Neural progenitor cell (in vitro differentiated cells): Measurements from ENCODE around the gene RNF217.

Experiments used
- EZH2 ChIP-seq: fragments of 200-600 bp; sonication (generic); IDR thresholded peaks from 2 replicates; pipeline ENCODE4 v1.6.1; 2017; ENCODE audit warnings: antibody characterized with exemption, mild to moderate bottlenecking, moderate library complexity
- EZH2phosphoT487 ChIP-seq: fragments of 200-600 bp; sonication (generic); IDR thresholded peaks from 2 replicates; pipeline ENCODE4 v1.6.1; 2017; ENCODE audit warnings: antibody characterized with exemption
- TF ChIP-seq, protein P1 (sequence below): fragments of 200-600 bp; sonication (generic); IDR thresholded peaks from 2 replicates; pipeline ENCODE4 v1.5.1; 2017; ENCODE audit warnings: antibody characterized with exemption, mild to moderate bottlenecking

DNA sequence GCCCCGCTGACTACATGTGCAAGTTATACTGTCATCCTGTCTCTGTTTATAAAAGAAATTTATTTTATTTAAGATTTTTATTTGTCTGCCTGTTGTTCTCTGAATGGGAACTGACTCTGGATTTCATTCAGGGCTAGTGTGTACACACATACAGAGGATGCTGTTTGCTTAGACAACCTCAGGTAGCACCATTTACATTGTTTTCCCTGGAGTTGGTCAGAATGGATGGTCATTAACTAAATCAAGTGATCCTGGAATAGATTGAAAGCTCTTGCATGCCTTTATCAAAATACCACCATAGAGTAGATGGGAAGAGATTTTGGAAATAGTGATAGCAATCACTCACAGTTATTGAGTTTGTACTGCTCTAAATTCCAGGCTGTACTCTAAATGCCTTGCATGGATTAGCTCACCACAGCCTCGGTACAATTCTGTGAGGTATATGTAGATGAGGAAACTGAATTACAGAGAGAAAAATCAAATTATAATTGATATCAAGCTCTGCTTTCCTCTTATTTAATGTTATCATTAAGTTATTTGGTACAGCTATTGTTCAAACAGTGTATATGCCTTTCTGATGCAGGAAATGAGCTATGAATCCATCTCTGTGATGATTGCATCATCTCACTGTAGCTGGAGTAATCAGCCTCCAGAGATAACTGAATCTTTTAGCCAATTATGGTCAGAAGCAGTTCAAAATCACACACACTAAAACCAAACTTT, 51.9 kb downstream of the RNF217 start:
- TF ChIP-seq, protein P1, sequence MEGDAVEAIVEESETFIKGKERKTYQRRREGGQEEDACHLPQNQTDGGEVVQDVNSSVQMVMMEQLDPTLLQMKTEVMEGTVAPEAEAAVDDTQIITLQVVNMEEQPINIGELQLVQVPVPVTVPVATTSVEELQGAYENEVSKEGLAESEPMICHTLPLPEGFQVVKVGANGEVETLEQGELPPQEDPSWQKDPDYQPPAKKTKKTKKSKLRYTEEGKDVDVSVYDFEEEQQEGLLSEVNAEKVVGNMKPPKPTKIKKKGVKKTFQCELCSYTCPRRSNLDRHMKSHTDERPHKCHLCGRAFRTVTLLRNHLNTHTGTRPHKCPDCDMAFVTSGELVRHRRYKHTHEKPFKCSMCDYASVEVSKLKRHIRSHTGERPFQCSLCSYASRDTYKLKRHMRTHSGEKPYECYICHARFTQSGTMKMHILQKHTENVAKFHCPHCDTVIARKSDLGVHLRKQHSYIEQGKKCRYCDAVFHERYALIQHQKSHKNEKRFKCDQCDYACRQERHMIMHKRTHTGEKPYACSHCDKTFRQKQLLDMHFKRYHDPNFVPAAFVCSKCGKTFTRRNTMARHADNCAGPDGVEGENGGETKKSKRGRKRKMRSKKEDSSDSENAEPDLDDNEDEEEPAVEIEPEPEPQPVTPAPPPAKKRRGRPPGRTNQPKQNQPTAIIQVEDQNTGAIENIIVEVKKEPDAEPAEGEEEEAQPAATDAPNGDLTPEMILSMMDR, result no peak
- TF ChIP-seq EZH2 (no peak), EZH2phosphoT487 (no peak)
